Loucy (cell line): ENCODE data around the gene OXTR.
A peak's percentile ranks its signal among the peaks of the same experiment; 100 is the strongest.

ENCODE experiments used
- H2AFZ ChIP-seq: fragments of 200-600 bp; sonication (generic); 2 replicates; pipeline ENCODE4 v1.6.0; 2016; ENCODE audit warnings: antibody characterized with exemption, mild to moderate bottlenecking, low read length, moderate library complexity
- H3F3A ChIP-seq: fragments of 200-600 bp; 2 replicates; pipeline ENCODE4 v1.6.0; 2016; ENCODE audit warnings: antibody characterized with exemption, low read depth, mild to moderate bottlenecking
- H3K27me3 ChIP-seq: fragments of 200-600 bp; sonication (generic); 2 replicates; pipeline ENCODE4 v1.6.1; 2014; ENCODE audit warnings: low read length, mild to moderate bottlenecking; ENCODE audit not compliant: insufficient read depth, poor library complexity, severe bottlenecking
- H3K36me3 ChIP-seq: fragments of 200-600 bp; sonication (generic); 2 replicates; pipeline ENCODE4 v1.6.1; 2016; ENCODE audit warnings: low read length; ENCODE audit not compliant: insufficient read depth
- H3K4me1 ChIP-seq: fragments of 200-600 bp; sonication (generic); 2 replicates; pipeline ENCODE4 v1.5.1; 2014; ENCODE audit warnings: low read length, mild to moderate bottlenecking; ENCODE audit not compliant: insufficient read depth, poor library complexity, severe bottlenecking
- H3K4me2 ChIP-seq: fragments of 200-600 bp; sonication (generic); 2 replicates; pipeline ENCODE4 v1.6.0; 2014; ENCODE audit warnings: antibody characterized with exemption, low read length, low read depth, mild to moderate bottlenecking; ENCODE audit not compliant: poor library complexity, severe bottlenecking
- H3K4me3 ChIP-seq: fragments of 200-600 bp; sonication (generic); 2 replicates; pipeline ENCODE4 v1.5.1; 2014; ENCODE audit warnings: low read length, mild to moderate bottlenecking, mixed read lengths; ENCODE audit not compliant: poor library complexity, severe bottlenecking
- H3K79me2 ChIP-seq: fragments of 200-600 bp; sonication (generic); 2 replicates; pipeline ENCODE4 v1.6.1; 2014; ENCODE audit warnings: low read length; ENCODE audit not compliant: insufficient read depth
- H3K9ac ChIP-seq: fragments of 200-600 bp; sonication (generic); 2 replicates; pipeline ENCODE4 v1.6.0; 2014; ENCODE audit warnings: mild to moderate bottlenecking, low read depth, low read length, moderate library complexity; ENCODE audit not compliant: poor library complexity, severe bottlenecking
- H3K9me2 ChIP-seq: fragments of 200-600 bp; sonication (generic); replicated peaks from 2 replicates; pipeline ENCODE4 v1.6.1; 2016; ENCODE audit warnings: low read depth, low read length, mixed read lengths
- H3K9me3 ChIP-seq: fragments of 200-600 bp; sonication (generic); 2 replicates; pipeline ENCODE4 v1.6.1; 2014; ENCODE audit warnings: mild to moderate bottlenecking, antibody characterized with exemption, low read length, low read depth; ENCODE audit not compliant: insufficient read depth
- H4K20me1 ChIP-seq: fragments of 200-600 bp; sonication (generic); 2 replicates; pipeline ENCODE4 v1.6.0; 2014; ENCODE audit warnings: antibody characterized with exemption, low read length, mild to moderate bottlenecking; ENCODE audit not compliant: insufficient read depth, poor library complexity, severe bottlenecking
- CTCF ChIP-seq: fragments of 200-600 bp; sonication (generic); conservative IDR thresholded peaks from 2 replicates; pipeline ENCODE4 v1.5.1; 2014; ENCODE audit warnings: mild to moderate bottlenecking, antibody characterized with exemption, low read length
- EZH2phosphoT487 ChIP-seq: fragments of 200-600 bp; IDR thresholded peaks from 2 replicates; pipeline ENCODE4 v1.6.1; 2018; ENCODE audit warnings: antibody characterized with exemption, mild to moderate bottlenecking, moderate library complexity, borderline replicate concordance

Gene OXTR

GRCh38 chr3:8757551-8758518 is 11.6 kb downstream of the OXTR start:
- Histone ChIP-seq H3K36me3 (no peaks in the 10 kb centered on the region), H3F3A (no peaks in the 10 kb centered on the region), H3K4me3 (no peak overlapping the region), H3K9ac (no peak overlapping the region), H2AFZ (no peak overlapping the region), H3K9me2 (no peaks in the 10 kb centered on the region), H3K9me3 (no peaks in the 10 kb centered on the region), H3K4me1 (no peaks in the 10 kb centered on the region), H3K27me3 (no peaks in the 10 kb centered on the region), H3K79me2 (no peaks in the 10 kb centered on the region), H3K4me2 (no peak overlapping the region), H4K20me1 (no peaks in the 10 kb centered on the region)
- TF ChIP-seq CTCF (no peak), EZH2phosphoT487 (no peak)

- Histone ChIP-seq H2AFZ (no peak overlapping the region), H3K4me1 (no peaks in the 10 kb centered on the region), H3K9me2 (no peaks in the 10 kb centered on the region), H3K27me3 (no peaks in the 10 kb centered on the region), H4K20me1 (no peaks in the 10 kb centered on the region), H3K36me3 (no peaks in the 10 kb centered on the region), H3K9me3 (no peaks in the 10 kb centered on the region), H3F3A (no peaks in the 10 kb centered on the region), H3K79me2 (no peaks in the 10 kb centered on the region), H3K4me2 (no peak overlapping the region), H3K4me3 (no peak overlapping the region), H3K9ac (no peak overlapping the region)
- TF ChIP-seq EZH2phosphoT487 = no peak
- TF ChIP-seq CTCF = no peak
Observed at GRCh38 chr3:8756671-8757070, 12.7 kb downstream of the OXTR start.

- Histone ChIP-seq H3K4me3 (no peak overlapping the region), H3K79me2 (no peaks in the 10 kb centered on the region), H3K9ac (no peak overlapping the region), H3K36me3 (no peaks in the 10 kb centered on the region), H4K20me1 (no peaks in the 10 kb centered on the region), H3K9me2 (no peaks in the 10 kb centered on the region), H3K27me3 (no peaks in the 10 kb centered on the region), H3K9me3 (no peaks in the 10 kb centered on the region), H2AFZ (no peak overlapping the region), H3F3A (no peaks in the 10 kb centered on the region), H3K4me1 (no peaks in the 10 kb centered on the region), H3K4me2 (no peak overlapping the region)
- no peak for TF ChIP-seq EZH2phosphoT487
- peak; percentile 50 for TF ChIP-seq CTCF
Observed at GRCh38 chr3:8755564-8756237, 13.7 kb downstream of the OXTR start.
